RWPE1 (cell line): ENCODE data around the gene KLHL14.

Source experiments
- CTCF ChIA-PET: fragments of 350-600 bp; sonication (Branson Sonifier 250); formaldehyde crosslinking; extraction: SDS; loops from one replicate; lab custom pipeline; 2021; lab: Yijun Ruan, JAX
- POLR2A ChIA-PET: fragments of 400-600 bp; formaldehyde crosslinking; extraction: SDS; loops from one replicate; lab custom pipeline; 2020; ENCODE audit warnings: antibody characterized with exemption; ENCODE audit not compliant: low non-redundant PET; lab: Yijun Ruan, JAX
- DNase-seq: peaks from one replicate; pipeline ENCODE4 v3.0.0; 2012; ENCODE audit warnings: low spot score
- H3K27ac ChIP-seq: fragments of 450-650 bp; 2 replicates; pipeline ENCODE4 v1.5.1; 2017
- TF ChIP-seq, protein P1 (sequence below): fragments of 450-650 bp; conservative IDR thresholded peaks from 2 replicates; pipeline ENCODE4 v1.5.1; 2017; ENCODE audit warnings: low read depth, mild to moderate bottlenecking

The KLHL14 gene

GRCh38 chr18:32677578-32677977 is 95.2 kb downstream of the KLHL14 start:
- no peak overlapping the region for H3K27ac ChIP-seq
- ChIA-PET POLR2A (no interaction called here), CTCF (no interaction called here)
- no peak for DNase-seq
- TF ChIP-seq, protein P1, sequence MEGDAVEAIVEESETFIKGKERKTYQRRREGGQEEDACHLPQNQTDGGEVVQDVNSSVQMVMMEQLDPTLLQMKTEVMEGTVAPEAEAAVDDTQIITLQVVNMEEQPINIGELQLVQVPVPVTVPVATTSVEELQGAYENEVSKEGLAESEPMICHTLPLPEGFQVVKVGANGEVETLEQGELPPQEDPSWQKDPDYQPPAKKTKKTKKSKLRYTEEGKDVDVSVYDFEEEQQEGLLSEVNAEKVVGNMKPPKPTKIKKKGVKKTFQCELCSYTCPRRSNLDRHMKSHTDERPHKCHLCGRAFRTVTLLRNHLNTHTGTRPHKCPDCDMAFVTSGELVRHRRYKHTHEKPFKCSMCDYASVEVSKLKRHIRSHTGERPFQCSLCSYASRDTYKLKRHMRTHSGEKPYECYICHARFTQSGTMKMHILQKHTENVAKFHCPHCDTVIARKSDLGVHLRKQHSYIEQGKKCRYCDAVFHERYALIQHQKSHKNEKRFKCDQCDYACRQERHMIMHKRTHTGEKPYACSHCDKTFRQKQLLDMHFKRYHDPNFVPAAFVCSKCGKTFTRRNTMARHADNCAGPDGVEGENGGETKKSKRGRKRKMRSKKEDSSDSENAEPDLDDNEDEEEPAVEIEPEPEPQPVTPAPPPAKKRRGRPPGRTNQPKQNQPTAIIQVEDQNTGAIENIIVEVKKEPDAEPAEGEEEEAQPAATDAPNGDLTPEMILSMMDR = no peak

- TF ChIP-seq, protein P1 = no peak
- DNase-seq = no peak
- ChIA-PET POLR2A (no interaction called here), CTCF (no interaction called here)
- no peak overlapping the region for H3K27ac ChIP-seq
These were observed 98.3 kb downstream of the KLHL14 start for GRCh38 chr18:32674491-32674890.

GRCh38 chr18:32672398-32672797 is 100.4 kb downstream of the KLHL14 start:
- H3K27ac ChIP-seq = no peak overlapping the region
- TF ChIP-seq, protein P1 = no peak
- ChIA-PET POLR2A (no interaction called here), CTCF (no interaction called here)
- DNase-seq = no peak

DNA sequence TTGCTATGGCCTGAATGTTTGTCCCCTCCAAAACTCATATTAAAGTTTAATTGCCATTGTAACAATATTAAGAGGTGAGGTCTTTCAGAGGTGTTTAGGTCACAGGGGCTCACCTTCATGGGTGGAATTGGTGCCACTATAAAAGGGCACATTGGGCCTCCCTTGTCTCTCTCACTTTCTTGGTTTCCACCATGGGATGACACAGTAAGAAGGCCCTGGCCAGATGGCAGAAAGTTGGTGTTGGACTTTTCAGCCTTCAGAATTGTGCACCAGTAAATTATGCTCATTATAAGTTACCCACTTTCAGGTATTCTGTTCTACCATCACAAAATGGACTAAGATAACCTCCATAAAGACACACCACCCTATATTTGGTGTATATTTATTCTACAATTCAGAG is 102.1 kb downstream of the KLHL14 start:
- no peak for DNase-seq
- no peak overlapping the region for H3K27ac ChIP-seq
- TF ChIP-seq, protein P1 = no peak
- CTCF ChIA-PET = interaction anchor here (0.6 kb wide), 1 partner anchor 12 kb away, joined by 3 read pairs; no protein-coding TSS in a partner anchor
- POLR2A ChIA-PET = no interaction called here

GRCh38 chr18:32669549-32670165 is 103.2 kb downstream of the KLHL14 start:
- TF ChIP-seq, protein P1 = no peak
- POLR2A ChIA-PET = no interaction called here
- DNase-seq = no peak

GRCh38 chr18:32668956-32669355 is 103.9 kb downstream of the KLHL14 start:
- CTCF ChIA-PET = no interaction called here

More at GRCh38 chr18:32669549-32670165, 103.2 kb downstream of the KLHL14 start:
- CTCF ChIA-PET = interaction anchor here (0.6 kb wide), 1 partner anchor 533 kb away, joined by 4 read pairs; no protein-coding TSS in a partner anchor
- H3K27ac ChIP-seq = no peak overlapping the region

More at GRCh38 chr18:32668956-32669355, 103.9 kb downstream of the KLHL14 start:
- no peak overlapping the region for H3K27ac ChIP-seq
- POLR2A ChIA-PET = no interaction called here
- TF ChIP-seq, protein P1 = no peak
- DNase-seq = no peak
